Endothelial cell of umbilical vein (primary cell): Measurements from ENCODE around the gene ANKHD1. TPM values are rescaled to one million over a fixed set of nuclear protein-coding genes. Genes with fewer than 3 reads are reported as not detected.
A peak's percentile ranks its signal among the peaks of the same experiment; 100 is the strongest.

ENCODE experiments used
- BruUV-seq: library from RNA; stranded (reverse); fragments of 400-500 nt; replicated peaks from 2 replicates; lab custom pipeline; 2021; lab: Mats Ljungman, UMichigan
- CTCF ChIA-PET: fragments of 300-600, 350-600 bp; sonication (Branson Sonifier 250); formaldehyde crosslinking; loops from one replicate; lab custom pipeline; 2021; ENCODE audit warnings: antibody characterized with exemption, inconsistent platforms; lab: Charles Lee
- POLR2A ChIA-PET: fragments of 300-600, 350-600 bp; sonication (Branson Sonifier 250); formaldehyde crosslinking; loops from one replicate; lab custom pipeline; 2021; ENCODE audit warnings: antibody characterized with exemption, inconsistent platforms; lab: Charles Lee
- DNase-seq: peaks from one replicate; pipeline ENCODE4 v3.0.0-alpha.2; 2011; ENCODE audit warnings: low read depth, low spot score
- FAIRE-seq: peaks from 2 replicates; lab custom pipeline; 2011; peaks lifted over from hg19 to GRCh38; lab: Jason Lieb, UNC
- H2AFZ ChIP-seq: 2 replicates; pipeline ENCODE4 v1.6.0; 2012; ENCODE audit warnings: low read depth, low read length, control low read depth, inconsistent platforms
- H3K27ac ChIP-seq: 2 replicates; pipeline ENCODE4 v1.5.1; 2011; ENCODE audit warnings: low read depth, mild to moderate bottlenecking, control low read depth, low read length, moderate library complexity; ENCODE audit not compliant: insufficient read depth
- H3K27me3 ChIP-seq, 2 experiments: 2 replicates each; pipeline versions ENCODE4 v1.6.0 to v1.6.1; 2011; ENCODE audit warnings: low read length in 2 of 2, mixed read lengths in 1 of 2; ENCODE audit not compliant: control insufficient read depth in 2 of 2, insufficient read depth in 2 of 2
- H3K36me3 ChIP-seq, 2 experiments: 2 replicates in 1 of 2; 3 replicates in 1 of 2; pipeline ENCODE4 v1.5.1; 2011; ENCODE audit warnings: low read length in 2 of 2, mild to moderate bottlenecking in 1 of 2, moderate library complexity in 1 of 2; ENCODE audit not compliant: control insufficient read depth in 2 of 2, insufficient read depth in 2 of 2; ENCODE audit errors: extremely low read depth in 1 of 2
- H3K4me1 ChIP-seq: 3 replicates; pipeline ENCODE4 v1.5.1; 2011; ENCODE audit warnings: mild to moderate bottlenecking, low read length; ENCODE audit not compliant: control insufficient read depth, insufficient read depth; ENCODE audit errors: extremely low read depth
- H3K4me2 ChIP-seq: 2 replicates; pipeline ENCODE4 v1.6.1; 2011; ENCODE audit warnings: low read length, control low read depth, mixed read lengths; ENCODE audit not compliant: insufficient read depth
- H3K4me3 ChIP-seq, 3 experiments: fragments of 200-600 bp in 1 of 3; sonication (generic), shearing (Covaris generic) in 1 of 3; replicated peaks in 1 of 3; 2 replicates each; pipeline ENCODE4 v1.5.1; 2011 to 2016; ENCODE audit warnings: control low read depth in 3 of 3, low read length in 3 of 3, mild to moderate bottlenecking in 2 of 3, inconsistent platforms in 1 of 3, low read depth in 1 of 3, moderate library complexity in 1 of 3; ENCODE audit not compliant: insufficient read depth in 1 of 3
- H3K79me2 ChIP-seq: 2 replicates; pipeline ENCODE4 v1.6.0; 2012; ENCODE audit warnings: low read length, inconsistent platforms; ENCODE audit not compliant: control insufficient read depth, insufficient read depth
- H3K9ac ChIP-seq: replicated peaks from 2 replicates; pipeline ENCODE3; 2011; ENCODE audit warnings: low read length, control low read depth; ENCODE audit not compliant: insufficient read depth; ENCODE audit errors: extremely low read depth
- H3K9me1 ChIP-seq: replicated peaks from 3 replicates; pipeline ENCODE4 v1.6.0; 2011; ENCODE audit warnings: mild to moderate bottlenecking, low read length; ENCODE audit not compliant: control insufficient read depth, insufficient read depth; ENCODE audit errors: extremely low read depth
- H3K9me3 ChIP-seq: replicated peaks from 2 replicates; pipeline ENCODE4 v1.5.1; 2012; ENCODE audit warnings: low read length, inconsistent platforms; ENCODE audit not compliant: control insufficient read depth, insufficient read depth
- H4K20me1 ChIP-seq: replicated peaks from 2 replicates; pipeline ENCODE3; 2011; ENCODE audit warnings: mild to moderate bottlenecking, low read length; ENCODE audit not compliant: control insufficient read depth, insufficient read depth; ENCODE audit errors: extremely low read depth
- EZH2 ChIP-seq: IDR thresholded peaks from 2 replicates; pipeline ENCODE4 v1.6.1; 2012; ENCODE audit warnings: borderline replicate concordance, low read depth, mild to moderate bottlenecking, moderate library complexity, low read length, inconsistent platforms; ENCODE audit not compliant: severe bottlenecking
- FOS ChIP-seq: IDR thresholded peaks from 2 replicates; pipeline ENCODE4 v1.6.1; 2011; ENCODE audit warnings: mild to moderate bottlenecking, low read length, moderate library complexity, borderline replicate concordance; ENCODE audit not compliant: insufficient read depth
- GATA2 ChIP-seq: IDR thresholded peaks from 2 replicates; pipeline ENCODE4 v1.7.0; 2011; ENCODE audit warnings: low read depth, mild to moderate bottlenecking, moderate library complexity, mixed read lengths, low read length; ENCODE audit not compliant: insufficient read length, insufficient read depth
- JUN ChIP-seq: IDR thresholded peaks from 2 replicates; pipeline ENCODE4 v1.6.1; 2011; ENCODE audit warnings: borderline replicate concordance, low read depth; ENCODE audit not compliant: insufficient read length, insufficient read depth
- MYC ChIP-seq: IDR thresholded peaks from one replicate; pipeline ENCODE4 v1.6.1; 2011; ENCODE audit warnings: mild to moderate bottlenecking, low read depth, low read length
- POLR2A ChIP-seq: IDR thresholded peaks from 2 replicates; pipeline ENCODE4 v1.6.1; 2012; ENCODE audit warnings: low read depth, mild to moderate bottlenecking, control low read depth, low read length
- POLR2AphosphoS5 ChIP-seq: IDR thresholded peaks from 2 replicates; pipeline ENCODE4 v1.6.1; 2012; ENCODE audit warnings: low read depth, mild to moderate bottlenecking, control low read depth, low read length, moderate library complexity; ENCODE audit not compliant: insufficient read depth
- dilution Hi-C: fragments of 300-500 bp; cut with MboI; formaldehyde crosslinking; loops from one replicate; pipeline ENCODE4 v1.15.0; 2019; ENCODE audit warnings: low sequenced_read_pairs; ENCODE audit not compliant: extremely low pct_ligation_motif_present
- intact Hi-C: fragments of 100-400 bp; cut with micrococcal nuclease; formaldehyde crosslinking; loops from one replicate; pipeline ENCODE4 v1.10.0; 2022
- polyA plus RNA-seq, 4 experiments: library from polyadenylated mRNA; depleted of rRNA in 3 of 4; stranded (reverse) in 3 of 4; unstranded in 1 of 4; fragments of >200 nt; gene quantifications; 2 replicates each; pipeline versions ENCODE4 v1.2.1 to v1.2.3, GENCODE V29; 2011 to 2012; ENCODE audit warnings: missing spikeins in 1 of 4
- total RNA-seq: library from RNA; stranded (reverse); gene quantifications from 2 replicates; pipeline ENCODE4 v1.2.3, GENCODE V29; 2021
- TF ChIP-seq, protein P1 (sequence below): IDR thresholded peaks from 2 replicates; pipeline ENCODE4 v1.6.1; 2011; ENCODE audit not compliant: insufficient read depth, insufficient read length
- TF ChIP-seq, protein P2 (sequence below), 2 donors: IDR thresholded peaks; 1 replicate in 1 of 2; 2 replicates in 1 of 2; pipeline ENCODE4 v1.5.1; 2011; ENCODE audit warnings: low read length in 2 of 2, mild to moderate bottlenecking in 2 of 2, moderate library complexity in 2 of 2, control low read depth in 1 of 2, inconsistent platforms in 1 of 2, low read depth in 1 of 2; ENCODE audit not compliant: insufficient read depth in 1 of 2; ENCODE audit errors: extremely low read depth in 1 of 2

Gene ANKHD1
- total and polyA plus RNA-seq, 2 donors (not counting 3 experiments of a cell fraction or from before 2014, with no cell fraction given), result 56.1 to 87.0 TPM

DNA sequence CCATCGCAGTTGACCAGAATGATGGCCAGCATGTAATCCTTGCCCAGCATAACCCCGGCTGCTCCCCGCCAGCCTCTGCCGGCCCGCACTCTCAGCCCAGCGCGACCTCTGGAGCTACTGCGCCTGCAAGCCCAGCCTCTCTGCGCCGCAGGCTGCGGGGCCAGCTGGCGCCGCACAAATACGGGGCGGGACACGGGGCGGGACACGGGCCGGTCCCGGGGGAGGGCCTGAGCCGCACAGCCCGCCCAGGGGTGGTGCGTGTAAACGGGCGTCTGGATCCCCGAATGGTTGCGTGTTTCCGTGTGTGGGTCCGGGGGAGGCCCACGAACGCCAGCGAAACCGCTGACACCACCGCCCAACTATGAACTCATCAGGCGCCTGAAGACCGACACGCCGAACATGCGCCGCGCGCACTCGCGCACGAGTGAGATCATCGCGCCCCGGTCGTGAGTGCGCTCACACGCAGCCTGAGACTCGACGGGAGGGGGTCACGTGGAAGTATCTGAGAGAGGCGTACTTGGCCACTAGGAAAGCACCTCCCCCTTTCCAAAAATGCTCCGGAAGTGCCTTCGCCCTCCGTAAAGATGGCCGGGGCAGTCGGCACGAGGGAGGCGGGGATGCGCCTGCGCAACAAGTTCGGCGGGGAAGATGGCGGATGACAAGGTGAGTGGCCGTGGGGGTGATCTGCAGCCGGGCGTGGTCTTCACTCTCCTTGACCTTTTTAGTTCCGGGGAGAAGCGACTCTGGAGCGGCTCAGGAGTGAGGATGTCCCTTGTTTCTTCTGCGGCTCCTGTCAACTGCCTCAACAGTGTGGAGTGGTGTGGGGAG lies 162.8 kb downstream of the ANKHD1 start, which contains the start of the genes APBB3 and SLC35A4:
Gene APBB3 (minus strand): TSS at position 403 of the 828 bp plus-strand sequence. CDS start 353 bp downstream, at position 50.
Gene SLC35A4 (plus strand): TSS at position 633 of the 828 bp plus-strand sequence. CDS start 2,342 bp downstream, outside the sequence.
- H3K9ac ChIP-seq, result peak within 1 kb of the TSS; percentile 87
- H3K4me1 ChIP-seq, result peaks cover 8% of the 10 kb centered on the region
- H3K9me1 ChIP-seq, result no peaks in the 10 kb centered on the region
- H2AFZ ChIP-seq, result peak within 1 kb of the TSS; percentile 78
- H3K27me3 ChIP-seq, result no peaks in the 10 kb centered on the region
- H3K27ac ChIP-seq, result peak within 1 kb of the TSS; percentile 65
- CTCF ChIA-PET, result interaction anchor here (0.6 to 3.3 kb wide), 9 partner anchors 17 to 192 kb away, joined by 3 to 22 read pairs (median 6); partner anchors contain the start of genes CD14, EIF4EBP3, IK and NDUFA2
- FAIRE-seq (peak; percentile 97), DNase-seq (peak; percentile 97)
- H3K4me3 ChIP-seq, result peak within 1 kb of the TSS; percentile 49 to 84 (median 73)
- intact Hi-C loops (loop anchor here (1.0 to 2.0 kb wide), 4 partner anchors 30 to 163 kb away; partner anchors contain the start of genes ANKHD1, HARS1, HARS2 and TMCO6), dilution Hi-C loops (no loop called here)
- H3K9me3 ChIP-seq, result no peaks in the 10 kb centered on the region
- peak within 1 kb of the TSS; percentile 94 for H3K4me2 ChIP-seq
- peaks cover 9% of the 10 kb centered on the region for H3K79me2 ChIP-seq
- BruUV-seq, result TSS peak; percentile 18
- H3K36me3 ChIP-seq, result peaks cover 3 to 23% of the 10 kb centered on the region in 2 experiments
- POLR2A ChIA-PET, result no interaction called here
- TF ChIP-seq GATA2, result no peak
- TF ChIP-seq POLR2AphosphoS5, result peak; percentile 87
- TF ChIP-seq, protein P1, sequence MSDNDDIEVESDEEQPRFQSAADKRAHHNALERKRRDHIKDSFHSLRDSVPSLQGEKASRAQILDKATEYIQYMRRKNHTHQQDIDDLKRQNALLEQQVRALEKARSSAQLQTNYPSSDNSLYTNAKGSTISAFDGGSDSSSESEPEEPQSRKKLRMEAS, result peak; percentile 97
- TF ChIP-seq POLR2A, result peak; percentile 83
- peak; percentile 64 for TF ChIP-seq JUN
- TF ChIP-seq MYC, result peak; percentile 67
- no peak for TF ChIP-seq FOS
- TF ChIP-seq, protein P2, sequence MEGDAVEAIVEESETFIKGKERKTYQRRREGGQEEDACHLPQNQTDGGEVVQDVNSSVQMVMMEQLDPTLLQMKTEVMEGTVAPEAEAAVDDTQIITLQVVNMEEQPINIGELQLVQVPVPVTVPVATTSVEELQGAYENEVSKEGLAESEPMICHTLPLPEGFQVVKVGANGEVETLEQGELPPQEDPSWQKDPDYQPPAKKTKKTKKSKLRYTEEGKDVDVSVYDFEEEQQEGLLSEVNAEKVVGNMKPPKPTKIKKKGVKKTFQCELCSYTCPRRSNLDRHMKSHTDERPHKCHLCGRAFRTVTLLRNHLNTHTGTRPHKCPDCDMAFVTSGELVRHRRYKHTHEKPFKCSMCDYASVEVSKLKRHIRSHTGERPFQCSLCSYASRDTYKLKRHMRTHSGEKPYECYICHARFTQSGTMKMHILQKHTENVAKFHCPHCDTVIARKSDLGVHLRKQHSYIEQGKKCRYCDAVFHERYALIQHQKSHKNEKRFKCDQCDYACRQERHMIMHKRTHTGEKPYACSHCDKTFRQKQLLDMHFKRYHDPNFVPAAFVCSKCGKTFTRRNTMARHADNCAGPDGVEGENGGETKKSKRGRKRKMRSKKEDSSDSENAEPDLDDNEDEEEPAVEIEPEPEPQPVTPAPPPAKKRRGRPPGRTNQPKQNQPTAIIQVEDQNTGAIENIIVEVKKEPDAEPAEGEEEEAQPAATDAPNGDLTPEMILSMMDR (IDR thresholded peaks at IDR 0.05; ENCODE audit: extremely low read depth in 1 of 2, insufficient read depth in 1 of 2, low read depth in 1 of 2, low read length in 2 of 2), result no peak
- no peak for TF ChIP-seq EZH2
- no peaks in the 10 kb centered on the region for H4K20me1 ChIP-seq
